NCI-H1048 (cell line): ENCODE data around the gene IL31.
A peak's percentile ranks its signal among the peaks of the same experiment; 100 is the strongest.

Source experiments
- DNase-seq: peaks from one replicate; lab custom pipeline; 2025; lab: John Stamatoyannopoulos, UW

Gene IL31

GRCh38 chr12:122128481-122128880 lies 45.5 kb downstream of the IL31 start:
- DNase-seq, result no peak

GRCh38 chr12:122127839-122128238 lies 46.2 kb downstream of the IL31 start:
- no peak for DNase-seq

GRCh38 chr12:122126713-122127597 lies 47.1 kb downstream of the IL31 start:
- no peak for DNase-seq

DNA sequence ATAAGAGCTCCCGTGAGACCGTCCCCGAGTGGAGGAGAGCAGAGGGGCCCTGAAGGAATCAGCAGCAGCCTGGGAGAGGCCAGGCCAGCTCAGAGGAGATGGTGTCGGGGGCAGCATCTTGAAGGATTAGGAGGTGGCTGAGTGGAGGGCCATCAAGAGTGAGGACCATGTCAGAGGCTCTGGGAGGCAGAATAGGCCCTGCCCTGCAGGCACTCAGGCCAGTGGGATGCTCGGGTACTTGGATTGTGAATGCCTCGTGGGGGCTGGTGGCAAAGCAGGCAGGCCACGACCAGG lies 47.7 kb downstream of the IL31 start:
- DNase-seq, result no peak

- DNase-seq, result no peak
These were observed 48.3 kb downstream of the IL31 start for GRCh38 chr12:122125452-122126341.

- no peak for DNase-seq
These were observed 49.7 kb downstream of the IL31 start for GRCh38 chr12:122124370-122124769.

DNA sequence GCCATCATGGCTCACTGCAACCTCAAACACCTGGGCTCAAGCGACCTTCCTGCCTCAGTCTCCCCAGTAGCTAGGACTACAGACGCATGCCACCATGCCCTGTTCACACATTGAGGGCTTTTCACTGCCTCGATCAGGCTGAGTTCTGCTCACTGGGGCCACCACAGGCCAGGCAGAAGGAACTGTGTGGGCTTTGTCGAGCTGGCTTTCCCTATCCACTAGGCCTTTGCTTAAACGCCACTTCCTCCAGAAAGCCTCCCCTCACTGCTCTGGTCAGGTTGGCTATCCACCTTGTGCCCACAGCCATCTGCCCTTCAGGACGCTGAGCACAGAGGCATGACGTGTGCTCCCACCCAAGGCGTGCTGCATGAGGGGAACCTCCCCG lies 50.3 kb downstream of the IL31 start:
- no peak for DNase-seq

GRCh38 chr12:122123051-122123760 lies 50.8 kb downstream of the IL31 start:
- DNase-seq, result peak; percentile 44
